Neuron (in vitro differentiated cells): ENCODE results near the gene ITGB2.

Experiments used
- H2AFZ ChIP-seq: one replicate; pipeline ENCODE4 v1.6.1; 2013; ENCODE audit warnings: low read depth, mild to moderate bottlenecking, inconsistent platforms, low read length, moderate library complexity
- H3K27me3 ChIP-seq: one replicate; pipeline ENCODE4 v1.6.1; 2013; ENCODE audit warnings: low read length; ENCODE audit not compliant: insufficient read depth
- H3K36me3 ChIP-seq: one replicate; pipeline ENCODE4 v1.6.1; 2013; ENCODE audit warnings: low read length; ENCODE audit not compliant: insufficient read depth
- H3K4me1 ChIP-seq: one replicate; pipeline ENCODE4 v1.6.1; 2013; ENCODE audit warnings: low read length; ENCODE audit not compliant: insufficient read depth
- H3K4me3 ChIP-seq: 2 replicates; pipeline ENCODE4 v1.5.1; 2013; ENCODE audit warnings: mild to moderate bottlenecking, low read length, moderate library complexity
- H3K9me3 ChIP-seq: one replicate; pipeline ENCODE4 v1.6.1; 2013; ENCODE audit warnings: low read length

Gene ITGB2

GRCh38 chr21:44912158-44912473 is 8.6 kb downstream of the ITGB2 start:
- no peak overlapping the region for H2AFZ ChIP-seq
- H3K9me3 ChIP-seq = no peaks in the 10 kb centered on the region
- H3K4me3 ChIP-seq = no peak overlapping the region
- H3K4me1 ChIP-seq = no peaks in the 10 kb centered on the region
- no peaks in the 10 kb centered on the region for H3K36me3 ChIP-seq
- H3K27me3 ChIP-seq = peaks cover 49% of the 10 kb centered on the region

GRCh38 chr21:44911384-44912157 is 9.1 kb downstream of the ITGB2 start:
- Histone ChIP-seq H3K27me3 (peaks cover 51% of the 10 kb centered on the region), H3K36me3 (no peaks in the 10 kb centered on the region), H3K4me3 (no peak overlapping the region), H3K4me1 (no peaks in the 10 kb centered on the region), H3K9me3 (no peaks in the 10 kb centered on the region), H2AFZ (no peak overlapping the region)

GRCh38 chr21:44911068-44911383 is 9.7 kb downstream of the ITGB2 start:
- Histone ChIP-seq H3K4me1 (no peaks in the 10 kb centered on the region), H3K4me3 (no peak overlapping the region), H3K36me3 (no peaks in the 10 kb centered on the region), H3K9me3 (no peaks in the 10 kb centered on the region), H3K27me3 (peaks cover 53% of the 10 kb centered on the region), H2AFZ (no peak overlapping the region)

- Histone ChIP-seq H3K36me3 (no peaks in the 10 kb centered on the region), H3K4me3 (no peak overlapping the region), H3K27me3 (peaks cover 54% of the 10 kb centered on the region), H3K4me1 (no peaks in the 10 kb centered on the region), H3K9me3 (no peaks in the 10 kb centered on the region), H2AFZ (no peak overlapping the region)
Measured at GRCh38 chr21:44910229-44911067, 10.3 kb downstream of the ITGB2 start.

- Histone ChIP-seq H3K4me3 (no peak overlapping the region), H2AFZ (no peak overlapping the region), H3K27me3 (peaks cover 50% of the 10 kb centered on the region), H3K4me1 (no peaks in the 10 kb centered on the region), H3K36me3 (no peaks in the 10 kb centered on the region), H3K9me3 (no peaks in the 10 kb centered on the region)
Measured at GRCh38 chr21:44909719-44910118, 11.0 kb downstream of the ITGB2 start.

- Histone ChIP-seq H3K27me3 (peaks cover 50% of the 10 kb centered on the region), H3K36me3 (no peaks in the 10 kb centered on the region)
Measured at GRCh38 chr21:44908908-44909307, 11.8 kb downstream of the ITGB2 start.

GRCh38 chr21:44907966-44908895 is 12.5 kb downstream of the ITGB2 start:
- Histone ChIP-seq H3K36me3 (no peaks in the 10 kb centered on the region), H3K9me3 (no peaks in the 10 kb centered on the region), H2AFZ (no peak overlapping the region), H3K4me3 (no peak overlapping the region), H3K4me1 (no peaks in the 10 kb centered on the region), H3K27me3 (peaks cover 50% of the 10 kb centered on the region)

More at GRCh38 chr21:44908908-44909307, 11.8 kb downstream of the ITGB2 start:
- Histone ChIP-seq H3K4me1 (no peaks in the 10 kb centered on the region), H2AFZ (no peak overlapping the region), H3K9me3 (no peaks in the 10 kb centered on the region), H3K4me3 (no peak overlapping the region)

- H3K4me3 ChIP-seq = no peak overlapping the region
- H3K9me3 ChIP-seq = peaks cover 2% of the 10 kb centered on the region
- H2AFZ ChIP-seq = no peak overlapping the region
- no peaks in the 10 kb centered on the region for H3K4me1 ChIP-seq
- H3K36me3 ChIP-seq = no peaks in the 10 kb centered on the region
- peaks cover 49% of the 10 kb centered on the region for H3K27me3 ChIP-seq
Measured at GRCh38 chr21:44907225-44907965, 13.3 kb downstream of the ITGB2 start.

- peaks cover 2% of the 10 kb centered on the region for H3K9me3 ChIP-seq
- no peak overlapping the region for H2AFZ ChIP-seq
- H3K27me3 ChIP-seq = peaks cover 32% of the 10 kb centered on the region
- H3K4me1 ChIP-seq = no peaks in the 10 kb centered on the region
- H3K4me3 ChIP-seq = no peak overlapping the region
- H3K36me3 ChIP-seq = no peaks in the 10 kb centered on the region
Measured at GRCh38 chr21:44905728-44906090, 15.0 kb downstream of the ITGB2 start.

GRCh38 chr21:44905016-44905727 is 15.5 kb downstream of the ITGB2 start:
- H3K27me3 ChIP-seq = peaks cover 32% of the 10 kb centered on the region

GRCh38 chr21:44904141-44904923 is 16.4 kb downstream of the ITGB2 start:
- H3K27me3 ChIP-seq = peaks cover 27% of the 10 kb centered on the region
- no peak overlapping the region for H2AFZ ChIP-seq
- H3K9me3 ChIP-seq = peaks cover 2% of the 10 kb centered on the region
- H3K4me3 ChIP-seq = no peak overlapping the region
- H3K36me3 ChIP-seq = no peaks in the 10 kb centered on the region
- no peaks in the 10 kb centered on the region for H3K4me1 ChIP-seq

More at GRCh38 chr21:44905016-44905727, 15.5 kb downstream of the ITGB2 start:
- H3K4me3 ChIP-seq = no peak overlapping the region
- H2AFZ ChIP-seq = no peak overlapping the region
- H3K9me3 ChIP-seq = peaks cover 2% of the 10 kb centered on the region
- H3K4me1 ChIP-seq = no peaks in the 10 kb centered on the region
- no peaks in the 10 kb centered on the region for H3K36me3 ChIP-seq
